Measurements from ENCODE around the gene PPP1R3A.

DNA sequence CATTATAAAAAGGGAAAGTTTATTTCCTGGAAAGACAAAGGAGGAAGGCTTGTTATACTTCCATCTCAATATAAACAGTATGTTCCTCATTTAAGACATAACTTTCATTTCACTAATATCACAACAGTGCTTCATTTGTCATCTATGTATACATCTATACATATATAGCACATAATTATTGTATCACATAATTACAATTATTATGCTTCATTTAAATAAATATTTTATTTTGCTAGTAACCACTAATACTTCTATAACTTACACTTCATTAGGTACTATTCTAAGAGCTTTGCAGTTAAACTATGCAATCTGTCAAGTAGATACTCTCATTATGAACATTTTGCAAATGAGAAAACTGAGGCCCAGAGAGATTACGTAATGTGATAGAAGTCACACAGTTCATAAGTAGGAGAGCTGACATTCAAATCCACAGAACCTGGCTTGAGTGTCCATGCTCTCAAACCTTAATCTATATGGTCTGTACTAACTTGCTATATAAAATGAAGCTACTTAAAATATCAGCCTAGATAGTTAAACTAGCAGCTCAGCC lies 86.5 kb downstream of the PPP1R3A start:
- TF ChIP-seq GATA3 (IDR thresholded peaks at IDR 0.05; ENCODE audit: low read depth, low read length) (no peak), GATA2 (IDR thresholded peaks at IDR 0.05; ENCODE audit: low read depth, low read length) (no peak)
